H54 (cell line): ENCODE data around the gene GALK1.

Experiments
- DNase-seq: peaks from one replicate; pipeline ENCODE4 v3.0.0; 2011; ENCODE audit warnings: low spot score, mixed read lengths; ENCODE audit not compliant: insufficient read length
- FAIRE-seq: peaks from 3 replicates; lab custom pipeline; 2011; peaks lifted over from hg19 to GRCh38; lab: Jason Lieb, UNC
- POLR2A ChIP-seq: IDR thresholded peaks from 2 replicates; pipeline ENCODE4 v1.6.1; 2011; ENCODE audit warnings: low read depth, mild to moderate bottlenecking, low read length

The GALK1 gene

GRCh38 chr17:75724016-75725003 is 40.7 kb downstream of the GALK1 start:
- DNase-seq (no peak), FAIRE-seq (no peak)
- TF ChIP-seq POLR2A = no peak

- DNase-seq = peak; percentile 78
- peak; percentile 41 for FAIRE-seq
Observed at GRCh38 chr17:75723171-75723930, 41.6 kb downstream of the GALK1 start.

GRCh38 chr17:75722542-75723095 is 42.4 kb downstream of the GALK1 start:
- DNase-seq (no peak), FAIRE-seq (no peak)
- TF ChIP-seq POLR2A = no peak

More at GRCh38 chr17:75723171-75723930, 41.6 kb downstream of the GALK1 start:
- TF ChIP-seq POLR2A = no peak

GRCh38 chr17:75722076-75722475 is 42.9 kb downstream of the GALK1 start:
- DNase-seq (no peak), FAIRE-seq (no peak)
- TF ChIP-seq POLR2A = no peak

- TF ChIP-seq POLR2A = no peak
- FAIRE-seq = no peak
Observed at GRCh38 chr17:75721463-75722011, 43.5 kb downstream of the GALK1 start.

GRCh38 chr17:75720656-75721462 is 44.1 kb downstream of the GALK1 start, which contains the start of gene ITGB4:
Gene ITGB4 (plus strand): TSS chr17:75721459. CDS start chr17:75724704, 3,245 bp downstream.
- FAIRE-seq (no peak), DNase-seq (no peak)
- TF ChIP-seq POLR2A = peak; percentile 5; the same call in 1 of the 2 replicates

More at GRCh38 chr17:75721463-75722011, 43.5 kb downstream of the GALK1 start:
- no peak for DNase-seq

- TF ChIP-seq POLR2A = no peak
- DNase-seq = no peak
- no peak for FAIRE-seq
Observed at GRCh38 chr17:75719732-75720131, 45.3 kb downstream of the GALK1 start.

GRCh38 chr17:75712446-75712845 is 52.5 kb downstream of the GALK1 start:
- no peak for DNase-seq
- TF ChIP-seq POLR2A = no peak
- no peak for FAIRE-seq
